Pancreas (tissue), 10 donors: ENCODE data around the gene CALN1. TPM values are rescaled to one million over a fixed set of nuclear protein-coding genes. Genes with fewer than 3 reads are reported as not detected.

Experiments
- ATAC-seq, 4 donors: fragments of 200-7000 bp; cut with Tn5 transposase; one replicate each; pipeline versions ENCODE4 v1.8.0 to v1.9.1; 2020; ENCODE audit warnings: mild to moderate bottlenecking in 4 of 4, moderate library complexity in 4 of 4
- DNase-seq, 6 donors: peaks; one replicate each; pipeline ENCODE4 v3.0.0-alpha.2; 2020
- FAIRE-seq: peaks from 2 replicates; lab custom pipeline; 2012; peaks lifted over from hg19 to GRCh38; lab: Jason Lieb, UNC
- H3K27ac ChIP-seq, 4 donors: fragments of 200-600 bp; sonication (generic); 1 replicate in 3 of 4; 2 replicates in 1 of 4; pipeline versions ENCODE4 v1.5.0 to v1.8.0; 2020
- H3K27me3 ChIP-seq, 4 donors: fragments of 200-600 bp; one replicate each; pipeline ENCODE4 v1.8.0; 2021
- H3K36me3 ChIP-seq, 3 donors: fragments of 200-600 bp; sonication (generic) in 1 of 3; one replicate each; pipeline versions ENCODE4 v1.5.0 to v1.8.0; 2020 to 2021
- H3K4me1 ChIP-seq, 3 donors: fragments of 200-600 bp; one replicate each; pipeline ENCODE4 v1.8.0; 2021
- H3K4me3 ChIP-seq, 4 donors: fragments of 200-600 bp; sonication (generic) in 2 of 4; one replicate each; pipeline versions ENCODE4 v1.5.0 to v1.8.0; 2020 to 2021
- H3K9me3 ChIP-seq, 4 donors: fragments of 200-600 bp; one replicate each; pipeline ENCODE4 v1.8.0; 2021
- CTCF ChIP-seq, 4 donors: fragments of 200-600 bp; sonication (generic) in 3 of 4; IDR thresholded peaks; one replicate each; pipeline versions ENCODE4 v1.5.0 to v1.8.0; 2021; ENCODE audit warnings: antibody characterized with exemption in 4 of 4
- WGBS, 2 donors: extraction: QIAGEN DNeasy Blood & Tissue Kit; methylation state at CpG; one replicate each; pipeline ENCODE4 v1.1.7; 2013; 5-methylcytosine and 5-hydroxymethylcytosine counted together
- intact Hi-C, 3 donors: fragments of 100-400 bp; cut with DNase I; formaldehyde crosslinking; loops; one replicate each; pipeline versions ENCODE4 v1.11.1 to v1.14.2; 2022
- polyA plus RNA-seq, 2 donors: library from polyadenylated mRNA; stranded (reverse); fragments of 200-250 nt; gene quantifications; one replicate each; pipeline ENCODE4 v1.2.3, GENCODE V29; 2013
- total RNA-seq, 6 donors: library from RNA; stranded (reverse); fragmentation: NEBNext Ultra II Directional in 4 of 6; extraction: Animal tissue kit (Norgen Biotek cat#: 25700) in 4 of 6; gene quantifications; one replicate each; pipeline versions ENCODE4 v1.2.1 to v1.2.4, GENCODE V29; 2021 to 2023
- donor health status: healthy with polysubstance abuse.
- donor health status: DM: no; HTN: no; CAD: no; lungs with moderate emphysema.
- donor health status: DM: no; HTN: no; CAD: no.
- donor health status: control.
- donor health status: control.
- donor health status: Bipolar disorder and iron deficiency.
- donor health status: DM: yes; HTN: yes; CAD: no.
- donor health status: DM: no; HTN: no; CAD: no.
- donor health status: DM: no; HTN: no; CAD: no.
- donor health status: DM: yes; HTN: yes; CAD: no.

The CALN1 gene
- total and polyA plus RNA-seq, 8 donors = 0.39 to 18.4 (median 1.5) TPM

GRCh38 chr7:72153132-72153512, 259.0 kb downstream of the CALN1 start:
- Histone ChIP-seq H3K9me3 (no peaks in the 10 kb centered on the region), H3K27me3 (no peaks in the 10 kb centered on the region), H3K4me1 (peaks cover 0 to 15% (median 8%) of the 10 kb centered on the region in 3 donors), H3K4me3 (no peak overlapping the region), H3K27ac (peak overlapping the region; percentile 41 to 75 (median 44)), H3K36me3 (no peaks in the 10 kb centered on the region)
- WGBS, 2 donors = 35 to 39% methylated on average over 5 of the region's 5 CpGs
- FAIRE-seq (no peak), ATAC-seq (peak; percentile 27 to 54 (median 40)), DNase-seq (peak in 2 of 6 donors; percentile 6 to 19)
- no peak for TF ChIP-seq CTCF (IDR thresholded peaks at IDR 0.05)
- intact Hi-C loops = no loop called here

GRCh38 chr7:72152161-72153131, 259.7 kb downstream of the CALN1 start:
- ATAC-seq = peak; percentile 90 to 96 (median 92)
- Histone ChIP-seq H3K27ac (peak overlapping the region; percentile 41 to 75 (median 58)), H3K9me3 (no peaks in the 10 kb centered on the region), H3K4me1 (peaks cover 0 to 15% (median 8%) of the 10 kb centered on the region in 3 donors), H3K36me3 (no peaks in the 10 kb centered on the region), H3K27me3 (no peaks in the 10 kb centered on the region), H3K4me3 (no peak overlapping the region)
- intact Hi-C loops = no loop called here
- DNase-seq = peak in 3 of 6 donors; percentile 26 to 33 (median 29)
- no peak for TF ChIP-seq CTCF (IDR thresholded peaks at IDR 0.05)
- FAIRE-seq = no peak
- 37 to 41% methylated on average over 7 of the region's 7 CpGs for WGBS, 2 donors

- H3K4me1 ChIP-seq = no peaks in the 10 kb centered on the region
- ATAC-seq = no peak
Observed at GRCh38 chr7:72140566-72140965, 271.6 kb downstream of the CALN1 start.

GRCh38 chr7:72127136-72127535, 285.0 kb downstream of the CALN1 start:
- H3K4me3 ChIP-seq = no peak overlapping the region
- DNase-seq = no peak
- no peaks in the 10 kb centered on the region for H3K36me3 ChIP-seq
- no peaks in the 10 kb centered on the region for H3K27me3 ChIP-seq
- WGBS, 2 donors = 59 to 68% methylated on average over 1 of the region's 1 CpG
- FAIRE-seq = no peak
- no peaks in the 10 kb centered on the region for H3K4me1 ChIP-seq
- no peak for TF ChIP-seq CTCF (IDR thresholded peaks at IDR 0.05)
- H3K27ac ChIP-seq = no peak overlapping the region
- intact Hi-C loops = no loop called here
- ATAC-seq = no peak
- H3K9me3 ChIP-seq = no peaks in the 10 kb centered on the region

More at GRCh38 chr7:72140566-72140965, 271.6 kb downstream of the CALN1 start:
- FAIRE-seq (no peak), DNase-seq (no peak)
- no peaks in the 10 kb centered on the region for H3K27me3 ChIP-seq
- H3K27ac ChIP-seq = no peak overlapping the region
- WGBS, 2 donors = 75 to 80% methylated on average over 2 of the region's 2 CpGs
- intact Hi-C loops = no loop called here
- H3K36me3 ChIP-seq = no peaks in the 10 kb centered on the region
- no peak for TF ChIP-seq CTCF (IDR thresholded peaks at IDR 0.05)
- H3K4me3 ChIP-seq = no peak overlapping the region
- H3K9me3 ChIP-seq = no peaks in the 10 kb centered on the region
